SK-N-SH treated with all-trans-retinoic acid at 6 μM for 48 hours (cell line): ENCODE results near the gene ZBTB7C.

ENCODE experiments used
- ATAC-seq: fragments of 200-7000 bp; cut with Tn5 transposase; 3 replicates; pipeline ENCODE4 v1.9.1; 2020; ENCODE audit warnings: mild to moderate bottlenecking, moderate library complexity
- ARNTL ChIP-seq: fragments of 450-650 bp; formaldehyde crosslinking; IDR thresholded peaks from 2 replicates; pipeline ENCODE4 v1.5.0; 2020; ENCODE audit warnings: low read depth, mild to moderate bottlenecking, moderate library complexity, borderline replicate concordance
- BACH2 ChIP-seq: fragments of 250-450 bp; sonication (Bioruptor Pico); IDR thresholded peaks from 2 replicates; pipeline ENCODE4 v1.9.0; 2021; ENCODE audit warnings: mild to moderate bottlenecking, borderline replicate concordance
- CREB5 ChIP-seq: fragments of 250-450 bp; sonication (Bioruptor Pico); IDR thresholded peaks from 2 replicates; pipeline ENCODE4 v1.5.1; 2020; ENCODE audit warnings: low read depth, mild to moderate bottlenecking, moderate library complexity
- GLIS3 ChIP-seq: fragments of 250-450 bp; sonication (Bioruptor Pico); IDR thresholded peaks from 2 replicates; pipeline ENCODE4 v1.5.0; 2020; ENCODE audit warnings: mild to moderate bottlenecking, moderate library complexity
- ISL1 ChIP-seq: fragments of 250-450 bp; sonication (Bioruptor Pico); IDR thresholded peaks from 2 replicates; pipeline ENCODE4 v2.1.2; 2022; ENCODE audit warnings: mild to moderate bottlenecking, moderate library complexity
- OSR1 ChIP-seq: fragments of 250-450 bp; sonication (Bioruptor Pico); IDR thresholded peaks from 2 replicates; pipeline ENCODE4 v1.8.0; 2022; ENCODE audit warnings: moderate library complexity, mild to moderate bottlenecking, inconsistent platforms
- PATZ1 ChIP-seq: fragments of 250-450 bp; sonication (Bioruptor Pico); IDR thresholded peaks from 2 replicates; pipeline ENCODE4 v1.8.0; 2020; ENCODE audit warnings: mild to moderate bottlenecking, moderate library complexity, borderline replicate concordance
- POU6F1 ChIP-seq: fragments of 250-450 bp; sonication (Bioruptor Pico); IDR thresholded peaks from 2 replicates; pipeline ENCODE4 v1.8.0; 2021; ENCODE audit warnings: low read depth, mild to moderate bottlenecking, moderate library complexity, borderline replicate concordance
- RARB ChIP-seq: fragments of 250-450 bp; sonication (Bioruptor Pico); IDR thresholded peaks from 2 replicates; pipeline ENCODE4 v1.8.0; 2021; ENCODE audit warnings: mild to moderate bottlenecking, moderate library complexity
- TCF4 ChIP-seq: fragments of 250-450 bp; sonication (Bioruptor Pico); IDR thresholded peaks from 2 replicates; pipeline ENCODE4 v1.8.0; 2021; ENCODE audit warnings: mild to moderate bottlenecking, moderate library complexity, borderline replicate concordance
- TOX ChIP-seq: fragments of 250-450 bp; sonication (Bioruptor Pico); IDR thresholded peaks from 2 replicates; pipeline ENCODE4 v1.8.0; 2021; ENCODE audit warnings: mild to moderate bottlenecking, moderate library complexity, borderline replicate concordance
- TSHZ2 ChIP-seq: fragments of 250-450 bp; sonication (Bioruptor Pico); IDR thresholded peaks from 2 replicates; pipeline ENCODE4 v1.5.0; 2020; ENCODE audit warnings: mild to moderate bottlenecking, moderate library complexity
- ZFP3 ChIP-seq: fragments of 250-450 bp; sonication (Bioruptor Pico); IDR thresholded peaks from 2 replicates; pipeline ENCODE4 v1.5.0; 2020; ENCODE audit warnings: mild to moderate bottlenecking, moderate library complexity
- ZFP30 ChIP-seq: fragments of 450-650 bp; formaldehyde crosslinking; IDR thresholded peaks from 2 replicates; pipeline ENCODE4 v1.5.0; 2022; ENCODE audit warnings: mild to moderate bottlenecking, moderate library complexity
- ZNF565 ChIP-seq: fragments of 450-650 bp; formaldehyde crosslinking; conservative IDR thresholded peaks from 2 replicates; pipeline ENCODE4 v1.5.0; 2020; ENCODE audit warnings: low read depth, mild to moderate bottlenecking, moderate library complexity

The ZBTB7C gene

GRCh38 chr18:48186131-48186766 lies 222.9 kb downstream of the ZBTB7C start:
- no peak for TF ChIP-seq ISL1 (CRISPR knock-in tag)
- no peak for TF ChIP-seq BACH2
- no peak for TF ChIP-seq ZFP3 (CRISPR knock-in tag)
- TF ChIP-seq ARNTL (CRISPR knock-in tag), result no peak
- TF ChIP-seq ZFP30, result no peak
- TF ChIP-seq CREB5, result no peak
- TF ChIP-seq OSR1 (CRISPR knock-in tag), result no peak
- no peak for TF ChIP-seq TOX (CRISPR knock-in tag)
- no peak for TF ChIP-seq TSHZ2 (CRISPR knock-in tag)
- TF ChIP-seq, all 23 proteins: peak for 0
- ATAC-seq, result no peak

- TF ChIP-seq ZFP3 (CRISPR knock-in tag), result no peak
- TF ChIP-seq RARB, result no peak
- no peak for TF ChIP-seq ZNF565 (CRISPR knock-in tag)
- TF ChIP-seq ARNTL (CRISPR knock-in tag), result no peak
- TF ChIP-seq BACH2, result no peak
- TF ChIP-seq PATZ1 (CRISPR knock-in tag), result no peak
- no peak for TF ChIP-seq POU6F1
- TF ChIP-seq ZFP30, result no peak
- TF ChIP-seq GLIS3 (CRISPR knock-in tag), result no peak
- no peak for TF ChIP-seq ISL1 (CRISPR knock-in tag)
- TF ChIP-seq TCF4, result no peak
- no peak for ATAC-seq
Measured at GRCh38 chr18:48184118-48184517, 225.1 kb downstream of the ZBTB7C start.

- ATAC-seq, result no peak
- TF ChIP-seq ZFP30, result no peak
- TF ChIP-seq PATZ1 (CRISPR knock-in tag), result no peak
- no peak for TF ChIP-seq TSHZ2 (CRISPR knock-in tag)
Measured at GRCh38 chr18:48183613-48184012, 225.6 kb downstream of the ZBTB7C start.
